K562 (cell line): ENCODE data around the gene MFSD11. TPM values are rescaled to one million over a fixed set of nuclear protein-coding genes. Genes with fewer than 3 reads are reported as not detected.

Experiments used
- ARID3A ChIP-seq: IDR thresholded peaks from 2 replicates; pipeline ENCODE4 v1.6.1; 2012; ENCODE audit warnings: low read depth, low read length, improper control_type of control experiment, borderline replicate concordance
- FOXJ3 ChIP-seq: sonication (generic); formaldehyde crosslinking; IDR thresholded peaks from 2 replicates; pipeline ENCODE4 v1.4.0; 2020; ENCODE audit warnings: mild to moderate bottlenecking, missing genetic modification reagents
- GABPB1 ChIP-seq: sonication (generic); formaldehyde crosslinking; IDR thresholded peaks from 2 replicates; pipeline ENCODE4 v1.8.0; 2022; ENCODE audit warnings: mild to moderate bottlenecking, missing genetic modification reagents
- NCOR1 ChIP-seq: fragments of 450-650 bp; IDR thresholded peaks from 2 replicates; pipeline ENCODE4 v1.6.1; 2016; ENCODE audit warnings: mild to moderate bottlenecking, moderate library complexity
- NR2F6 ChIP-seq: fragments of 450-650 bp; formaldehyde crosslinking; IDR thresholded peaks from 2 replicates; pipeline ENCODE4 v1.4.0; 2020; ENCODE audit warnings: mild to moderate bottlenecking
- PKNOX1 ChIP-seq: fragments of 450-650 bp; IDR thresholded peaks from 2 replicates; pipeline ENCODE4 v1.6.1; 2016
- POLR3A ChIP-seq: IDR thresholded peaks from 2 replicates; pipeline ENCODE4 v1.6.1; 2011; ENCODE audit warnings: borderline replicate concordance, mild to moderate bottlenecking, moderate library complexity; ENCODE audit not compliant: insufficient read length, insufficient read depth; ENCODE audit errors: extremely low read depth
- RBM34 ChIP-seq: fragments of 200-400 bp; formaldehyde crosslinking; IDR thresholded peaks from 2 replicates; pipeline ENCODE4 v1.6.1; 2018; ENCODE audit warnings: low read length, borderline replicate concordance; ENCODE audit not compliant: insufficient read depth
- ZBTB11 ChIP-seq, 3 experiments: fragments of 200-800 bp in 1 of 3; fragments of 250-450 bp in 1 of 3; fragments of 450-650 bp in 1 of 3; sonication (Bioruptor Pico) in 1 of 3; sonication (Bioruptor generic) in 1 of 3; formaldehyde crosslinking in 1 of 3; IDR thresholded peaks; 2 replicates each; pipeline versions ENCODE4 v1.6.1 to v1.8.0; 2016 to 2022; ENCODE audit warnings: mild to moderate bottlenecking in 2 of 3, missing genetic modification characterization in 2 of 3, missing compliant biosample characterization in 1 of 3, moderate library complexity in 1 of 3
- ZFP1 ChIP-seq: fragments of 450-650 bp; formaldehyde crosslinking; IDR thresholded peaks from 2 replicates; pipeline ENCODE4 v1.4.0; 2020; ENCODE audit warnings: mild to moderate bottlenecking, mixed read lengths
- ZNF398 ChIP-seq: fragments of 250-450 bp; sonication (Bioruptor Pico); IDR thresholded peaks from 2 replicates; pipeline ENCODE4 v1.8.0; 2021; ENCODE audit warnings: moderate library complexity, mild to moderate bottlenecking, inconsistent platforms
- ZNF589 ChIP-seq: fragments of 200-800 bp; sonication (Bioruptor generic); IDR thresholded peaks from 2 replicates; pipeline ENCODE4 v1.6.1; 2016; ENCODE audit warnings: low read depth, missing genetic modification characterization, missing compliant biosample characterization
- polyA plus RNA-seq, 8 experiments: library from polyadenylated mRNA; depleted of rRNA in 4 of 8; stranded (reverse) in 5 of 8; unstranded in 3 of 8; fragments of >200 nt; fragmentation: Nextera tagmentation in 2 of 8; fragmentation: Illumina TruSeq in 1 of 8; extraction: Ambion mirVana in 2 of 8; extraction: Trizol in 1 of 8; gene quantifications; 2 replicates each; pipeline versions ENCODE4 v1.2.1 to v1.2.3, GENCODE V29; 2011 to 2014; ENCODE audit warnings: inconsistent platforms in 1 of 8, missing spikeins in 1 of 8
- total RNA-seq, 7 experiments: library from RNA; depleted of rRNA in 6 of 7; stranded (reverse); fragments of >200 nt in 6 of 7; fragmentation: Illumina TruSeq in 2 of 7; extraction: Trizol in 2 of 7; gene quantifications; 2 replicates each; pipeline versions ENCODE4 v1.2.1 to v1.2.3, GENCODE V29; 2011 to 2021; ENCODE audit warnings: low replicate concordance in 1 of 7

MFSD11 gene
- total and polyA plus RNA-seq, 9 of the 15 experiments (the other 6 are each of a cell fraction or from before 2014, with no cell fraction given): 14.4 to 24.5 (median 19.9) TPM

- TF ChIP-seq ZNF589 (CRISPR knock-in tag) (no peak), NR2F6 (CRISPR knock-in tag) (no peak), ZBTB11 (CRISPR knock-in tag; IDR thresholded peaks at IDR 0.05) (peak; percentile 51 to 97 (median 87); a peak in 5 of 6 replicates), ZFP1 (CRISPR knock-in tag) (no peak), FOXJ3 (CRISPR knock-in tag) (no peak), GABPB1 (CRISPR knock-in tag) (peak; percentile 92), PKNOX1 (no peak; the same call in 1 of the 2 replicates), POLR3A (no peak), RBM34 (no peak), ARID3A (no peak), NCOR1 (peak; percentile 68), ZNF398 (no peak)
These were observed 740 bp upstream of the MFSD11 start, which contains the start of gene SRSF2 (continued) for GRCh38 chr17:76737082-76737675.
